A673 (cell line): ENCODE results near the gene UCN3. TPM values are rescaled to one million over a fixed set of nuclear protein-coding genes. Genes with fewer than 3 reads are reported as not detected.

Source experiments
- BruUV-seq: library from RNA; stranded (reverse); fragments of 400-500 nt; replicated peaks from 2 replicates; lab custom pipeline; 2021; lab: Mats Ljungman, UMichigan
- CTCF ChIA-PET: fragments of 300-600 bp; sonication (Branson Sonifier 250); formaldehyde crosslinking; loops from one replicate; lab custom pipeline; 2022; ENCODE audit warnings: antibody characterized with exemption; lab: Charles Lee
- POLR2A ChIA-PET: fragments of 300-600 bp; sonication (Branson Sonifier 250); formaldehyde crosslinking; loops from one replicate; lab custom pipeline; 2022; ENCODE audit warnings: antibody characterized with exemption; ENCODE audit not compliant: low non-redundant PET; lab: Charles Lee
- DNase-seq: peaks from one replicate; pipeline ENCODE4 v3.0.0-alpha.2; 2015; ENCODE audit warnings: low spot score
- H3K27ac ChIP-seq: fragments of 200-600 bp; sonication (generic); 2 replicates; pipeline ENCODE4 v1.5.1; 2016; ENCODE audit warnings: mixed run types, low read depth, mild to moderate bottlenecking, mixed read lengths, antibody characterized with exemption, low read length; ENCODE audit not compliant: poor library complexity, severe bottlenecking
- H3K27me3 ChIP-seq: fragments of 200-600 bp; sonication (generic); replicated peaks from 2 replicates; pipeline ENCODE4 v1.6.1; 2017; ENCODE audit warnings: mixed run types, low read depth, mild to moderate bottlenecking, mixed read lengths, antibody characterized with exemption, low read length; ENCODE audit not compliant: insufficient read depth, poor library complexity
- H3K36me3 ChIP-seq: fragments of 200-600 bp; sonication (generic); 2 replicates; pipeline ENCODE4 v1.6.1; 2016; ENCODE audit warnings: mixed run types, mild to moderate bottlenecking, mixed read lengths, antibody characterized with exemption, low read length; ENCODE audit not compliant: insufficient read depth, poor library complexity, severe bottlenecking
- H3K4me1 ChIP-seq: fragments of 200-600 bp; sonication (generic); 2 replicates; pipeline ENCODE4 v1.6.1; 2017; ENCODE audit warnings: mixed run types, mild to moderate bottlenecking, mixed read lengths, antibody characterized with exemption, low read length; ENCODE audit not compliant: insufficient read depth, poor library complexity, severe bottlenecking
- H3K4me3 ChIP-seq: fragments of 200-600 bp; sonication (generic); 2 replicates; pipeline ENCODE4 v1.5.1; 2016; ENCODE audit warnings: low read depth, mixed run types, mild to moderate bottlenecking, mixed read lengths, low read length; ENCODE audit not compliant: poor library complexity, severe bottlenecking
- H3K9me3 ChIP-seq: fragments of 200-600 bp; sonication (generic); 2 replicates; pipeline ENCODE4 v1.6.1; 2016; ENCODE audit warnings: mixed run types, low read depth, mild to moderate bottlenecking, mixed read lengths, antibody characterized with exemption, low read length; ENCODE audit not compliant: poor library complexity, severe bottlenecking
- EZH2 ChIP-seq: fragments of 200-600 bp; sonication (generic); IDR thresholded peaks from 2 replicates; pipeline ENCODE4 v1.6.1; 2017; ENCODE audit warnings: borderline replicate concordance, low read depth, mild to moderate bottlenecking, mixed read lengths, antibody characterized with exemption, low read length; ENCODE audit not compliant: poor library complexity, severe bottlenecking
- intact Hi-C: fragments of 100-400 bp; cut with micrococcal nuclease; formaldehyde crosslinking; loops from one replicate; pipeline ENCODE4 v1.10.0; 2022; ENCODE audit not compliant: unreplicated experiment
- total RNA-seq: library from RNA; stranded (reverse); gene quantifications from 2 replicates; pipeline ENCODE4 v1.2.3, GENCODE V29; 2021
- TF ChIP-seq, protein P1 (sequence below): fragments of 300-800, 200-600 bp; sonication (generic); conservative IDR thresholded peaks from 2 replicates; pipeline ENCODE4 v1.5.1; 2017; ENCODE audit warnings: low read depth, mild to moderate bottlenecking, antibody characterized with exemption, low read length, moderate library complexity, mixed read lengths

The UCN3 gene
- total RNA-seq, 1 experiment from 2014 or later = not detected

DNA sequence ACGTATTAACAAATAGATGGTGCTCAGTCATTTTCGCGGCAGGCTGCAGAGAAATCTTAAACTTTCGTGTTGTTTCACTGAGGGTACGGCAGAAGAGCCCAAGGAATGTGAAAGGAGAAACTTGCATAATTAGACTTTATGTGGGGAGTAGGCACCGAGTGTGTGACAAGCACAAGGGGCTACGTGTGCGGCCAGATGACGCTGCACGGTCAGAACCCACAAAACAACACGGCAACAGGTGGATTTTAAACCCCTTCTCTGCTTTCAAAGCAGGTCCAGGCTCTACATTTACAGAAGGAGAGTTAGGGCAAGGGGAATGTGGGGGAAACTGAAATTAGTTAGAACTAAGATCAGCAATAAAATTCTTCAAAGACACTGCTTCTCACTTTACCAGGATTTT is 392 bp upstream of the UCN3 start:
- Histone ChIP-seq H3K36me3 (no peaks in the 10 kb centered on the region), H3K4me3 (no peak overlapping the region), H3K27ac (no peak overlapping the region), H3K9me3 (no peaks in the 10 kb centered on the region), H3K27me3 (no peaks in the 10 kb centered on the region), H3K4me1 (no peaks in the 10 kb centered on the region)
- DNase-seq = no peak
- ChIA-PET POLR2A (no interaction called here), CTCF (no interaction called here)
- TF ChIP-seq, protein P1, sequence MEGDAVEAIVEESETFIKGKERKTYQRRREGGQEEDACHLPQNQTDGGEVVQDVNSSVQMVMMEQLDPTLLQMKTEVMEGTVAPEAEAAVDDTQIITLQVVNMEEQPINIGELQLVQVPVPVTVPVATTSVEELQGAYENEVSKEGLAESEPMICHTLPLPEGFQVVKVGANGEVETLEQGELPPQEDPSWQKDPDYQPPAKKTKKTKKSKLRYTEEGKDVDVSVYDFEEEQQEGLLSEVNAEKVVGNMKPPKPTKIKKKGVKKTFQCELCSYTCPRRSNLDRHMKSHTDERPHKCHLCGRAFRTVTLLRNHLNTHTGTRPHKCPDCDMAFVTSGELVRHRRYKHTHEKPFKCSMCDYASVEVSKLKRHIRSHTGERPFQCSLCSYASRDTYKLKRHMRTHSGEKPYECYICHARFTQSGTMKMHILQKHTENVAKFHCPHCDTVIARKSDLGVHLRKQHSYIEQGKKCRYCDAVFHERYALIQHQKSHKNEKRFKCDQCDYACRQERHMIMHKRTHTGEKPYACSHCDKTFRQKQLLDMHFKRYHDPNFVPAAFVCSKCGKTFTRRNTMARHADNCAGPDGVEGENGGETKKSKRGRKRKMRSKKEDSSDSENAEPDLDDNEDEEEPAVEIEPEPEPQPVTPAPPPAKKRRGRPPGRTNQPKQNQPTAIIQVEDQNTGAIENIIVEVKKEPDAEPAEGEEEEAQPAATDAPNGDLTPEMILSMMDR = no peak
- TF ChIP-seq EZH2 = no peak
- no TSS peak for BruUV-seq
- intact Hi-C loops = no loop called here

DNA sequence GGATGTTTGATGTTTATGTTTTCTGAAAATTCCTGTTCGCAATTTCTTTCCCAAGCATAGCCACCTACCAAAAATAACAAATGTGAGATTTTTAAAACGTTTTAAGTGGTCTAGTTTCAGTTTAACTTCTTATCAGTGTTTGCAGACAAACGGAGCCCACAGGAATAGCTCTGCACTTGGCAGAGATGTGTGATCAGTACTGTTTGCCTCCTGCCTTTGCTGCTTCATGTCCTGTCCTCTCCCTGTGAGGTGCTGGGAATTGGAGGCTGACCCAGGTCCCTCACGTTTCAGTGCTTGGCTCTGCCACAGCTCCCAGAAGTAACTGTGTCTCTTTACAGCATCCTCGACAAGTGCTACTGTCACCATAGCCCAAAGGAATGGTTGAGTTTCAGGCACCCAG is 1.2 kb downstream of the UCN3 start:
- DNase-seq = no peak
- H3K9me3 ChIP-seq = no peaks in the 10 kb centered on the region
- CTCF ChIA-PET = no interaction called here
- no peaks in the 10 kb centered on the region for H3K27me3 ChIP-seq
- no peak overlapping the region for H3K4me3 ChIP-seq
- intact Hi-C loops = no loop called here
- TF ChIP-seq, protein P1 = no peak
- TF ChIP-seq EZH2 = no peak
- no peaks in the 10 kb centered on the region for H3K4me1 ChIP-seq
- no TSS peak for BruUV-seq
- POLR2A ChIA-PET = no interaction called here
- no peaks in the 10 kb centered on the region for H3K36me3 ChIP-seq
- H3K27ac ChIP-seq = no peak overlapping the region

DNA sequence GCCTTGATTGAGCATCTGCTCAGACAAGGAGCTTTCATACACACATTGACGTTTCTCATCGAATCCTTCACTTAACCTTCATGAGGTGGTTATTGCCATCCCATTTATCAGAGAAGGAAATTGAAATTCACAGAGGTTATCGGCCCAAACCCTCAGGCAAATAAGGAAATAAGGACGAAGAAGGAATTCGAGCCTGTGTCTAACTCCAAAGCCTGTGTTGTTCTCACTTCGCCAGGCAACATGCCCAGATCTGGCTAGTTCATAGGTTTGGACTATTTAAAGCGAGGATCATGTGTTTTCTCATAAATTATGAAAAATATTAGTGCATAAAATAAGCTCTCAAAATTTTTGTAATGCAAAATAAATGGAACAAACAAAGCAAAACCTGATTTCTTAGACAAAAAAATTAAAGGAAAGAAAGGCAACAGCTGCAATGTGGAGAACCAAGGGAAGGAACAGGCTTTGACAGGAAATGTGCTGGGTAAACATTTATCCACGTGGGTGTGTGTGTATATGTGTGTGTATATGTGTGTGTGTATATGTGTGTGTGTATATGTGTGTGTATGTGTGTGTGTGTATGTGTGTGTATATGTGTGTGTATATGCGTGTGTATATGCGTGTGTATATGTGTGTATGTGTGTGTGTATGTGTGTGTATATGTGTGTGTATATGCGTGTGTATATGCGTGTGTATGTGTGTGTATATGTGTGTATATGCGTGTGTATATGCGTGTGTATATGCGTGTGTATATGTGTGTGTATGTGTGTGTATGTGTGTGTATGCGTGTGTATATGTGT is 4.8 kb downstream of the UCN3 start:
- Histone ChIP-seq H3K27ac (no peak overlapping the region), H3K4me3 (no peak overlapping the region), H3K27me3 (no peaks in the 10 kb centered on the region), H3K4me1 (no peaks in the 10 kb centered on the region), H3K9me3 (no peaks in the 10 kb centered on the region), H3K36me3 (no peaks in the 10 kb centered on the region)
- ChIA-PET CTCF (no interaction called here), POLR2A (no interaction called here)
- intact Hi-C loops = no loop called here
- TF ChIP-seq, protein P1 = no peak
- TF ChIP-seq EZH2 = no peak
- no TSS peak for BruUV-seq
- no peak for DNase-seq
